ENCODE results near the gene CNTRL.

DNA sequence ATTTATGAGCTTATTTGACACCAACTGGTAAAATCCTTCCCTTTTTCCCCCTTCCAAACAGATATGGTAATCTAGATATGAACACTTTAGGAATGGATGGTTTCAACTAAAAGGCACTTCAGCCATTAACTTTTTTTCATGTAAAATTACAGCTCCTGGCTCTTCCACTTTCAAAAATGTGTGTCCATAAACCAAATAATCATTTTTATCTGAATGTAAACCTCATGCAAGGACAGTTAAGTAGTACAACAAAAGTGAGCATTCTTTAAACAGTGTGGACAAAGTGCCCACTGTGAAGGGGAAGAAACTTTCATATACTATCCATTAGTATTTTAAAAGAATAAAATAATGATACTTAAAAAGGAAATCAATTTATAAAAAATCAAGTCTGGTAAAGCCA, 109.7 kb downstream of the CNTRL start:
- TF ChIP-seq SUZ12 (IDR thresholded peaks at IDR 0.05; ENCODE audit: extremely low read depth, insufficient read depth, insufficient read length) (no peak), ZNF274 (IDR thresholded peaks at IDR 0.05; ENCODE audit: low read depth, low read length) (no peak)
